Measurements from ENCODE around the gene FRRS1L. TPM values are rescaled to one million over a fixed set of nuclear protein-coding genes. Genes with fewer than 3 reads are reported as not detected.

The FRRS1L gene
- polyA plus RNA-seq, 1 experiment, result 0.04 TPM

DNA sequence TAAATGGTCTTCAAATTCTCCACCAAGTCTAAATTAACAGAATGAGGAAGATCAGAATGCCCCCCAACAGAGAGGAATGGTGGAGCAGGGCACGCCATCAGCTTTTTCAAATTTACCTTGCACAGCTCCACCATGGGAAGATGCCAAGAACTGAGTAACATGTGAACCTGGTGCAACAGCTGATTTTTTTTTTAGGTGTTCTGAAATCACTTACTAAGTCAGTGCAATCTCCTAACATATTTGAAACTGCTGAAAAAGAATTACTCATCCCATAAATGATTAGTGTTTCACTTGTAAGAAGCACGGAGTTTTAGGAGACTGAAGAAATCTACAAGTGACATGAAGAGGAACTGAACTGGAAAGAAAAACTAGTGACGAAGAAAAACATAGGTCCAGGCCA, 52.4 kb downstream of the FRRS1L start:
- H3K36me3 ChIP-seq (ENCODE audit: control insufficient read depth, insufficient read depth, low read length), result no peaks in the 10 kb centered on the region
- H3K4me3 ChIP-seq (ENCODE audit: low read depth, low read length), result no peak overlapping the region
- TF ChIP-seq, protein P1, sequence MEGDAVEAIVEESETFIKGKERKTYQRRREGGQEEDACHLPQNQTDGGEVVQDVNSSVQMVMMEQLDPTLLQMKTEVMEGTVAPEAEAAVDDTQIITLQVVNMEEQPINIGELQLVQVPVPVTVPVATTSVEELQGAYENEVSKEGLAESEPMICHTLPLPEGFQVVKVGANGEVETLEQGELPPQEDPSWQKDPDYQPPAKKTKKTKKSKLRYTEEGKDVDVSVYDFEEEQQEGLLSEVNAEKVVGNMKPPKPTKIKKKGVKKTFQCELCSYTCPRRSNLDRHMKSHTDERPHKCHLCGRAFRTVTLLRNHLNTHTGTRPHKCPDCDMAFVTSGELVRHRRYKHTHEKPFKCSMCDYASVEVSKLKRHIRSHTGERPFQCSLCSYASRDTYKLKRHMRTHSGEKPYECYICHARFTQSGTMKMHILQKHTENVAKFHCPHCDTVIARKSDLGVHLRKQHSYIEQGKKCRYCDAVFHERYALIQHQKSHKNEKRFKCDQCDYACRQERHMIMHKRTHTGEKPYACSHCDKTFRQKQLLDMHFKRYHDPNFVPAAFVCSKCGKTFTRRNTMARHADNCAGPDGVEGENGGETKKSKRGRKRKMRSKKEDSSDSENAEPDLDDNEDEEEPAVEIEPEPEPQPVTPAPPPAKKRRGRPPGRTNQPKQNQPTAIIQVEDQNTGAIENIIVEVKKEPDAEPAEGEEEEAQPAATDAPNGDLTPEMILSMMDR (IDR thresholded peaks at IDR 0.05; ENCODE audit: insufficient read depth, low read depth, low read length), result no peak
- no peaks in the 10 kb centered on the region for H3K27me3 ChIP-seq (ENCODE audit: control insufficient read depth, insufficient read depth, low read length)
- ChIA-PET CTCF (interaction anchor here (0.6 kb wide), 1 partner anchor 184 kb away, joined by 3 read pairs; no protein-coding TSS in a partner anchor), POLR2A (no interaction called here)
- DNase-seq (ENCODE audit: low read depth), result no peak

DNA sequence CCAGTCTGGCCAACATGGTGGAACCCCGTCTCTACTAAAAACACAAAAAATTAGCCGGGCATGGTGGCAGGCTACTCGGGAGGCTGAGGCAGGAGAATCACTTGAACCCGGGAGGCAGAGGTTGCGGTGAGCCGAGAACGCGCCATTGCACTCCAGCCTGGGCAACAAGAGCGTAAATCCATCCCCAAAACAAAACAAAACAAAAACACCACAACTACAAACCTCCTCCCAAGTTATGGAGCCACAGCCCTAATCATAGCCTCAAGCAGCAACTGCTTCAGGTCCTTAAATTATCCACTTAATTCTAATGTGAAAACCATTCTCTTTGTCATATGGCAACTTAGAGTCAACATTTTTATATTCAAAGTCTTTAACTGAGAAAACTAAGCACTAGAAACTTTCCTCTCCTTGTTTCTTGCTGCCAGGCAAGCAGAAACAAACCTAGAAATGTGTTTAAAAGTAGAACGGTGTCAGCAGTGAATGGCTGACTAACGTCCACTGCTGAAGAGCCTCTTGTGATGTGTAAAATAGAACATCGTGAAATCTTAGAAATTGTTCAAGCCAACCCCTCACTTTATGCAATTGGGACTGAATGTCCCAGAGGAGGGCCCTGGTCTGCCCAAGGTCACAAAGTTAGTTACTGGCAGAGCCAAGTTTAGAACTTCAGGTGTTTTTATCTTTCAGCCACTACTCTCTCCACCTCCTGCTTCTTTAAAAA, 53.0 kb downstream of the FRRS1L start:
- Histone ChIP-seq H3K27me3 (ENCODE audit: control insufficient read depth, insufficient read depth, low read length) (no peaks in the 10 kb centered on the region), H3K36me3 (ENCODE audit: control insufficient read depth, insufficient read depth, low read length) (no peaks in the 10 kb centered on the region), H3K4me3 (ENCODE audit: low read depth, low read length) (no peak overlapping the region)
- TF ChIP-seq, protein P1 (IDR thresholded peaks at IDR 0.05; ENCODE audit: insufficient read depth, low read depth, low read length), result no peak
- CTCF ChIA-PET, result no interaction called here
- POLR2A ChIA-PET, result no interaction called here
- no peak for DNase-seq (ENCODE audit: low read depth)

DNA sequence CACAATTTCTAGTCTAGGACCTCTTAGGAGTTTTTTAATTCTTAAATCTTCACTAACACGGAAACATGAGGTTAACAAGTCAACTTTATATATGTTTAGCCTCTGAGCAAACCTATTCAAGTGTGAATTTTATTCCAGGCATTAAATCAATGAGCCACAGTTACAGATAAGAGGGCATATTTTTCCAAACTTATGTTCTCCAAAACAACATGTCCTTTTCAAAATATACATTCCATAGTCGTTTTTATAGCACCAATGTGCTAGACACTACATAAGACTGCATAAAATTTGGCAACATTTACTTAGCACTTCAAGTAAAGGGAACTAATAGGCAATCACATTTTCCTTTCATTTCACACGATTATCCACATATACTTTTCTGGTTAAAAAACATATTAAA, 53.8 kb downstream of the FRRS1L start:
- Histone ChIP-seq H3K36me3 (ENCODE audit: control insufficient read depth, insufficient read depth, low read length) (no peaks in the 10 kb centered on the region), H3K4me3 (ENCODE audit: low read depth, low read length) (no peak overlapping the region), H3K27me3 (ENCODE audit: control insufficient read depth, insufficient read depth, low read length) (no peaks in the 10 kb centered on the region)
- POLR2A ChIA-PET, result no interaction called here
- no peak for DNase-seq (ENCODE audit: low read depth)
- CTCF ChIA-PET, result no interaction called here
- TF ChIP-seq, protein P1 (IDR thresholded peaks at IDR 0.05; ENCODE audit: insufficient read depth, low read depth, low read length), result no peak

DNA sequence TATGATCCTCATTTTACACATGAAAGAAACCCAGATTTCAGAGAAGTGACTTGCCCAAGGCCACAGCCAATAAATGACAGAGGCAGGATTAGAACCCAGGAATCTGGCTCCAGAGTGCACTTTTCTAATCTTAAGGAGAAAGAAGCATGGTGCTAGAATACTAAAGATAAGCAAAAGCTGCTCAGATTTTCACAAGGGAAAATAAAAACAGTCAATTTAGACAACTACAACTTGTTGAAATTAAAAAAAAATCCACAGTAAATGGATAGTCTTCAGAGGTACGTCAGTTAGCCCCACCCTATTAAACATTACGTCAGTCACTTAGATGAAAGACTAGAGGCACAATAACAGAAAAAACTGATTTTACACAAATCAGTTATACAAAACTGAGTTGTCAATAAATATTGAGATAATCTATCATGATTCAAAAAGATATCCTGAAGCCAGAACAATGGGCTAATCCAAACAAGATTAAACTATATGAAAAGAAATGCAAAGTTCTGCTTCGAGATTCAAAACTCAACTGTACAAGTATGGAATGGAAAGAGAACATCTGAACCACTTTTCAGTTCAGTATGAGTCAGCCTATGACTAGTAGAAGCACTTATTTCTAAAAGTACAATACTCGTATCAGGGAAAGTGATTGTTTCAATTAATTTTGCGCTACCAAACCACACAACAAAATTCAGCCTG, 56.6 kb downstream of the FRRS1L start:
- ChIA-PET POLR2A (no interaction called here), CTCF (interaction anchor here (1.3 kb wide), 1 partner anchor 10 kb away, joined by 3 read pairs; no protein-coding TSS in a partner anchor)
- Histone ChIP-seq H3K36me3 (ENCODE audit: control insufficient read depth, insufficient read depth, low read length) (peaks cover 2% of the 10 kb centered on the region; the same call in 1 of the 2 replicates), H3K4me3 (ENCODE audit: low read depth, low read length) (no peak overlapping the region), H3K27me3 (ENCODE audit: control insufficient read depth, insufficient read depth, low read length) (no peaks in the 10 kb centered on the region)
- TF ChIP-seq, protein P1 (IDR thresholded peaks at IDR 0.05; ENCODE audit: insufficient read depth, low read depth, low read length), result no peak
- DNase-seq (ENCODE audit: low read depth), result no peak

DNA sequence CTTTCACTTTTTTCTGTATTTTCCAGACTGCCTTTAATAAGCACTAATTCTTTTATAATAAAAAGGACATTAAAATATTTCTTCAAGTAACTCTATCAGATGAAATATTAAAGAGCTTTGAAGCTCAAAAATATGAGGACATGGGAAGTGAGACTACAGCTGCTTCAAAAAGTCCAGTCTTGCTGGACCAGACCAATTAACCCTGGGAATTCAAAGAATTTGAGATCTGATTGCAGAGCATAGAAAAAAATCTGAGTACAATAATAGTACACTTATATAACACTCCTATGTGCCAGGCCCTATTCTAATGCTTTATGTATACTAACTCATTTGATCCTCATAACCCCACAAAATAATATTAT, 57.1 kb downstream of the FRRS1L start:
- H3K36me3 ChIP-seq (ENCODE audit: control insufficient read depth, insufficient read depth, low read length), result peaks cover 2% of the 10 kb centered on the region; the same call in 1 of the 2 replicates
- POLR2A ChIA-PET, result no interaction called here
- CTCF ChIA-PET, result interaction anchor here (0.6 to 1.3 kb wide), 3 partner anchors 10 to 529 kb away, joined by 3 to 4 read pairs (median 3); no protein-coding TSS in a partner anchor
- TF ChIP-seq, protein P1 (IDR thresholded peaks at IDR 0.05; ENCODE audit: insufficient read depth, low read depth, low read length), result no peak
- H3K27me3 ChIP-seq (ENCODE audit: control insufficient read depth, insufficient read depth, low read length), result no peaks in the 10 kb centered on the region
- H3K4me3 ChIP-seq (ENCODE audit: low read depth, low read length), result no peak overlapping the region
- DNase-seq (ENCODE audit: low read depth), result no peak
